ENCODE data around the gene TMEM181. TPM values are rescaled to one million over a fixed set of nuclear protein-coding genes. Genes with fewer than 3 reads are reported as not detected.

The TMEM181 gene
- total RNA-seq, 1 experiment from 2014 or later = 31.6 TPM

GRCh38 chr6:158544428-158544827 is 15.5 kb upstream of the TMEM181 start:
- Histone ChIP-seq H3K4me1 (ENCODE audit: insufficient read depth, low read length, poor library complexity, severe bottlenecking) (peaks cover 4% of the 10 kb centered on the region), H3K9me3 (ENCODE audit: low read depth, low read length, poor library complexity, severe bottlenecking) (no peaks in the 10 kb centered on the region), H3K36me3 (ENCODE audit: insufficient read depth, low read length, poor library complexity, severe bottlenecking) (no peaks in the 10 kb centered on the region), H3K27me3 (replicated peaks; ENCODE audit: insufficient read depth, low read depth, low read length, poor library complexity) (no peaks in the 10 kb centered on the region), H3K4me3 (ENCODE audit: low read depth, low read length, poor library complexity, severe bottlenecking) (no peak overlapping the region), H3K27ac (ENCODE audit: low read depth, low read length, poor library complexity, severe bottlenecking) (no peak overlapping the region)
- no peak for DNase-seq (ENCODE audit: low spot score)
- intact Hi-C loops (cut with micrococcal nuclease; ENCODE audit: unreplicated experiment) = no loop called here
- ChIA-PET POLR2A (ENCODE audit: low non-redundant PET) (no interaction called here), CTCF (no interaction called here)
- no TSS peak for BruUV-seq (replicated peaks)
- TF ChIP-seq EZH2 (IDR thresholded peaks at IDR 0.05; ENCODE audit: borderline replicate concordance, low read depth, low read length, poor library complexity, severe bottlenecking) = no peak
- TF ChIP-seq CTCF (conservative IDR thresholded peaks at IDR 0.05; ENCODE audit: low read depth, low read length) = no peak

GRCh38 chr6:158545043-158545966 is 14.6 kb upstream of the TMEM181 start:
- Histone ChIP-seq H3K9me3 (ENCODE audit: low read depth, low read length, poor library complexity, severe bottlenecking) (no peaks in the 10 kb centered on the region), H3K36me3 (ENCODE audit: insufficient read depth, low read length, poor library complexity, severe bottlenecking) (no peaks in the 10 kb centered on the region), H3K27ac (ENCODE audit: low read depth, low read length, poor library complexity, severe bottlenecking) (no peak overlapping the region), H3K4me1 (ENCODE audit: insufficient read depth, low read length, poor library complexity, severe bottlenecking) (no peaks in the 10 kb centered on the region), H3K27me3 (replicated peaks; ENCODE audit: insufficient read depth, low read depth, low read length, poor library complexity) (no peaks in the 10 kb centered on the region), H3K4me3 (ENCODE audit: low read depth, low read length, poor library complexity, severe bottlenecking) (no peak overlapping the region)
- no TSS peak for BruUV-seq (replicated peaks)
- ChIA-PET CTCF (no interaction called here), POLR2A (ENCODE audit: low non-redundant PET) (no interaction called here)
- no peak for TF ChIP-seq EZH2 (IDR thresholded peaks at IDR 0.05; ENCODE audit: borderline replicate concordance, low read depth, low read length, poor library complexity, severe bottlenecking)
- no peak for TF ChIP-seq CTCF (conservative IDR thresholded peaks at IDR 0.05; ENCODE audit: low read depth, low read length)
- DNase-seq (ENCODE audit: low spot score) = no peak
- intact Hi-C loops (cut with micrococcal nuclease; ENCODE audit: unreplicated experiment) = no loop called here

- Histone ChIP-seq H3K9me3 (ENCODE audit: low read depth, low read length, poor library complexity, severe bottlenecking) (no peaks in the 10 kb centered on the region), H3K4me3 (ENCODE audit: low read depth, low read length, poor library complexity, severe bottlenecking) (no peak overlapping the region), H3K36me3 (ENCODE audit: insufficient read depth, low read length, poor library complexity, severe bottlenecking) (no peaks in the 10 kb centered on the region), H3K27ac (ENCODE audit: low read depth, low read length, poor library complexity, severe bottlenecking) (no peak overlapping the region), H3K4me1 (ENCODE audit: insufficient read depth, low read length, poor library complexity, severe bottlenecking) (no peaks in the 10 kb centered on the region), H3K27me3 (replicated peaks; ENCODE audit: insufficient read depth, low read depth, low read length, poor library complexity) (no peaks in the 10 kb centered on the region)
- TF ChIP-seq EZH2 (IDR thresholded peaks at IDR 0.05; ENCODE audit: borderline replicate concordance, low read depth, low read length, poor library complexity, severe bottlenecking) (no peak), CTCF (conservative IDR thresholded peaks at IDR 0.05; ENCODE audit: low read depth, low read length) (no peak)
- POLR2A ChIA-PET (ENCODE audit: low non-redundant PET) = no interaction called here
- CTCF ChIA-PET = interaction anchor here (1.0 kb wide), 1 partner anchor 9 kb away, joined by 3 read pairs; no protein-coding TSS in a partner anchor
- intact Hi-C loops (cut with micrococcal nuclease; ENCODE audit: unreplicated experiment) = no loop called here
- DNase-seq (ENCODE audit: low spot score) = no peak
- BruUV-seq (replicated peaks) = no TSS peak
Observed at GRCh38 chr6:158548418-158549161, 11.3 kb upstream of the TMEM181 start.
